Ishikawa (cell line): ENCODE data around the gene CKAP4.

ENCODE experiments used
- CEBPB ChIP-seq: IDR thresholded peaks from 2 replicates; pipeline ENCODE4 v1.6.1; 2012
- CREB1 ChIP-seq: IDR thresholded peaks from 2 replicates; pipeline ENCODE4 v1.6.1; 2012; ENCODE audit warnings: low read depth
- EGR1 ChIP-seq: IDR thresholded peaks from 2 replicates; pipeline ENCODE4 v1.6.1; 2012
- EP300 ChIP-seq: IDR thresholded peaks from 2 replicates; pipeline ENCODE4 v1.6.1; 2012; ENCODE audit warnings: borderline replicate concordance
- FOXM1 ChIP-seq: IDR thresholded peaks from 2 replicates; pipeline ENCODE4 v1.6.1; 2012; ENCODE audit warnings: low read depth, borderline replicate concordance
- MAX ChIP-seq: IDR thresholded peaks from 2 replicates; pipeline ENCODE4 v1.6.1; 2012
- NFIC ChIP-seq: IDR thresholded peaks from 2 replicates; pipeline ENCODE4 v1.6.1; 2012
- RAD21 ChIP-seq: IDR thresholded peaks from 2 replicates; pipeline ENCODE4 v1.6.1; 2012; ENCODE audit warnings: low read depth
- TAF1 ChIP-seq: IDR thresholded peaks from 2 replicates; pipeline ENCODE4 v1.6.1; 2012; ENCODE audit warnings: low read depth, mild to moderate bottlenecking
- TCF12 ChIP-seq: IDR thresholded peaks from 2 replicates; pipeline ENCODE4 v1.6.1; 2012; ENCODE audit warnings: low read depth
- TEAD4 ChIP-seq: IDR thresholded peaks from 2 replicates; pipeline ENCODE4 v1.6.1; 2012
- USF1 ChIP-seq: IDR thresholded peaks from 2 replicates; pipeline ENCODE4 v1.6.1; 2012
- YY1 ChIP-seq: IDR thresholded peaks from 2 replicates; pipeline ENCODE4 v1.6.1; 2012; ENCODE audit warnings: low read depth
- ZBTB7A ChIP-seq: IDR thresholded peaks from 2 replicates; pipeline ENCODE4 v1.6.1; 2012; ENCODE audit warnings: low read depth
- TF ChIP-seq, protein P1 (sequence below): IDR thresholded peaks from 2 replicates; pipeline ENCODE4 v1.6.1; 2012; ENCODE audit warnings: low read depth, mild to moderate bottlenecking

CKAP4 gene

GRCh38 chr12:106274575-106275121 is 26.8 kb upstream of the CKAP4 start:
- TF ChIP-seq TCF12 (no peak), FOXM1 (no peak), USF1 (no peak), TAF1 (no peak), EGR1 (no peak), MAX (no peak), YY1 (no peak), ZBTB7A (no peak)

GRCh38 chr12:106274012-106274411 is 26.2 kb upstream of the CKAP4 start:
- TF ChIP-seq EP300 (no peak), ZBTB7A (no peak)

DNA sequence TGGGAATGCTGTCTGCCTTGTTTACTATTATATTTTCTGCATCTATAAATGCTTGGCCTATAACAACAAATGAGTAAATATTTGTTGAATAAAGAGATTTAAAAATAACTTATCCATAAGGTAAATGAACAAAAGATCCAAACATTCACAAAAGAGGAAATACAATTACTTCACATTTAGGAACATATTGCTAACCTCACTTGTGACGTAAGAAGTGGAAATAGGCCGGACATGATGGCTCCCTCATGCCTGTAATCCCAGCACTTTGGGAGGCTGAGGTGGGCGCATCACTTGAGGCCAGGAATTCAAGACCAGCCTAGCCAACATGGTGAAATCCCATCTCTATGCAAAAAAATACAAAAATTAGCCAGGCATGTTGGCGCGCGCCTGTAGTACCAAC is 25.7 kb upstream of the CKAP4 start:
- TF ChIP-seq TCF12 (no peak), TEAD4 (no peak), TAF1 (no peak), CREB1 (no peak), ZBTB7A (no peak), EP300 (no peak), FOXM1 (no peak), NFIC (no peak), RAD21 (no peak), YY1 (no peak), CEBPB (no peak), USF1 (no peak)
- TF ChIP-seq, protein P1, sequence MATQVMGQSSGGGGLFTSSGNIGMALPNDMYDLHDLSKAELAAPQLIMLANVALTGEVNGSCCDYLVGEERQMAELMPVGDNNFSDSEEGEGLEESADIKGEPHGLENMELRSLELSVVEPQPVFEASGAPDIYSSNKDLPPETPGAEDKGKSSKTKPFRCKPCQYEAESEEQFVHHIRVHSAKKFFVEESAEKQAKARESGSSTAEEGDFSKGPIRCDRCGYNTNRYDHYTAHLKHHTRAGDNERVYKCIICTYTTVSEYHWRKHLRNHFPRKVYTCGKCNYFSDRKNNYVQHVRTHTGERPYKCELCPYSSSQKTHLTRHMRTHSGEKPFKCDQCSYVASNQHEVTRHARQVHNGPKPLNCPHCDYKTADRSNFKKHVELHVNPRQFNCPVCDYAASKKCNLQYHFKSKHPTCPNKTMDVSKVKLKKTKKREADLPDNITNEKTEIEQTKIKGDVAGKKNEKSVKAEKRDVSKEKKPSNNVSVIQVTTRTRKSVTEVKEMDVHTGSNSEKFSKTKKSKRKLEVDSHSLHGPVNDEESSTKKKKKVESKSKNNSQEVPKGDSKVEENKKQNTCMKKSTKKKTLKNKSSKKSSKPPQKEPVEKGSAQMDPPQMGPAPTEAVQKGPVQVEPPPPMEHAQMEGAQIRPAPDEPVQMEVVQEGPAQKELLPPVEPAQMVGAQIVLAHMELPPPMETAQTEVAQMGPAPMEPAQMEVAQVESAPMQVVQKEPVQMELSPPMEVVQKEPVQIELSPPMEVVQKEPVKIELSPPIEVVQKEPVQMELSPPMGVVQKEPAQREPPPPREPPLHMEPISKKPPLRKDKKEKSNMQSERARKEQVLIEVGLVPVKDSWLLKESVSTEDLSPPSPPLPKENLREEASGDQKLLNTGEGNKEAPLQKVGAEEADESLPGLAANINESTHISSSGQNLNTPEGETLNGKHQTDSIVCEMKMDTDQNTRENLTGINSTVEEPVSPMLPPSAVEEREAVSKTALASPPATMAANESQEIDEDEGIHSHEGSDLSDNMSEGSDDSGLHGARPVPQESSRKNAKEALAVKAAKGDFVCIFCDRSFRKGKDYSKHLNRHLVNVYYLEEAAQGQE = no peak

- TF ChIP-seq TAF1 (no peak), ZBTB7A (no peak), EP300 (no peak), CEBPB (no peak), TEAD4 (no peak), EGR1 (no peak), FOXM1 (no peak), USF1 (no peak), MAX (no peak), YY1 (no peak), TCF12 (no peak), RAD21 (no peak), NFIC (no peak), CREB1 (no peak)
- TF ChIP-seq, protein P1 = no peak
Measured at GRCh38 chr12:106271575-106272505, 24.0 kb upstream of the CKAP4 start.

DNA sequence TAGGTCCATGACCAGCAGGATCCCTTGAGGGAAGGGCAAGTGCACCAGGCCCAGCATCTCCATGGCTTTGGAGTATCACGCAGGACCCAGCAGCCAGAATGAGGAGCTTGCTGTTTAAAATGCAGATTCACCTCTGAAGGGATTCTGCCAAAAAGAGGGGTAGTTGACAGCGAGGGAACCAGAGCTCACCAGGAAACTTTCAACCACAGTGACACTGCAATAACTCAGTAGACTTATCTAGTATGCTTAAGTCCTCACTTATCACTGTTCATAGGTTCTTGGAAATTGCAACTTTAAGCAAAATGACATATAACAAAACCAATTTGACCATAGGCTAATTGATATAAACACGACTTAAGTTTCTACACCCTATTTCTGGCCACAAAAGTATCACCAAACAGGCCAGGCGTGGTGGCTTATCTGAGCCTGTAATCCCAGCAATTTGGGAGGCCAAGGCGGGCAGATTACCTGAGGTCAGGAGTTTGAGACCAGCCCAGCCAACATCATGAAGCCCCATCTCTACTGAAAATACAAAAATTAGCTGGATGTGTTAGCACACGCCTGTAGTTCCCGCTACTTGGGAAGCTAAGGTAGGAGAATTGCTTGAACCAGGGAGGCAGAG is 21.4 kb upstream of the CKAP4 start:
- TF ChIP-seq YY1 (no peak), MAX (no peak), TCF12 (no peak), USF1 (no peak), FOXM1 (no peak), ZBTB7A (no peak), TAF1 (no peak), NFIC (no peak), CREB1 (no peak), CEBPB (no peak), EP300 (no peak), RAD21 (no peak), EGR1 (no peak)
- TF ChIP-seq, protein P1 = no peak
